Measurements from ENCODE around the gene ST6GALNAC3.
"Not testable (repeated sequence)": the region's sequence is repeated elsewhere in the genome, so short reads cannot be mapped to it uniquely, and the experiment has no call there.

ST6GALNAC3 gene

DNA sequence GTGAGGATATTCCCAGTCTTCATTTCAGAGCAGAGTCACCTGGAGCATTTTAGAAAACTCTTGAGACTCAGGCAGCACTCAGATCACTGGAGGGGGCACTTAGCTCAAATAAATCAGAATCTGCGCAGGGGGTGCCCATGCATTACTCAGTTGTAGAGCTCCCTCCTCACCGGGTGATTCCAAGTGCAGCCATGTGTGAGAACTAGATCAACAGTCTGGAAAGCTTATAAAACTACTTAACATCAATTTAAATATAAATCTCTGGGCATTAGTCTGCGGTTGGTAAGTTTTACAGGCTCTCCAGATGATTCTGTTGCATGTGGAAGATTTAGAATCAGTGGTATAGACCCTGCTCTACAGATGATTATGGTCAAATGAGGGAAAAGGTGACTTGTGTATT lies 128.6 kb downstream of the ST6GALNAC3 start:
- peak; percentile 93 for DNase-seq

DNA sequence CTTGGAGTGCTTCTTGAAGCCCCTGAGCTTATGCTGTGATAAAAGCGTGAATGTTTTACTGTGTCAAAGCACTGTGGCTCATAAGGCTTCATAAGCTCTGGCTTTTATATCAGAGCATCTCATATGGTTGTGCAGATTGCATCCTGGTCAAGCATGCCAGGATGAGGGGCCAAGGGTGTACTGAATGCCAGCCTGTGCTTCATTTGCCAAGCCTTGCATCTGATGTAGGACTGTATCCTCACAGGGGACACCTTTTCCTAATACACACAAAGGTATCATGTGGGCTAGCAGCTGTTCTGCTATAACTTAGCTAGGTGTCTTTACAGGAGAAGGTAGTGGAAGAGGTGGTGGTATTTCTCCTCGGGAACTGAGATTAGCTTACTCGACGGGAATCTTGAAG lies 134.7 kb downstream of the ST6GALNAC3 start:
- no peak for DNase-seq

DNA sequence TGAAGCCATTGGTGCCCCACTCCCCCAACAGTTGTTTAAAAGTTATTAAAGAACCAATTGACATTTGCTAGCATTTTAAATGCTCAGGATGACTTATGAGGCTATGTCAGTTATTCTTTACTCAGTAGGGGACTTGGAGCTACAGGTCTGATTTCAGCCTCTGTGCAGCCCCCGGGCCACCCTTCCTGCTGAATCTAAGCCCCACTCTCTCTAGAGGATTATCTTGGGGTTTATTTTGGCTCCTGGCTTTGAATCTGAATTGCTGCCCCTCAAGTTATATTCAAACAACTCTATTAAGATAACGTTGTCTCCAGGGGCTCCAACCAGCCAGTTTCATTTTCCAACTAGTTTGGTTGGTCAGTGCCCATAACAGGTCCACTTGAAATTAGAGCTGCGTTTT lies 135.1 kb downstream of the ST6GALNAC3 start:
- DNase-seq, result peak; percentile 42

DNA sequence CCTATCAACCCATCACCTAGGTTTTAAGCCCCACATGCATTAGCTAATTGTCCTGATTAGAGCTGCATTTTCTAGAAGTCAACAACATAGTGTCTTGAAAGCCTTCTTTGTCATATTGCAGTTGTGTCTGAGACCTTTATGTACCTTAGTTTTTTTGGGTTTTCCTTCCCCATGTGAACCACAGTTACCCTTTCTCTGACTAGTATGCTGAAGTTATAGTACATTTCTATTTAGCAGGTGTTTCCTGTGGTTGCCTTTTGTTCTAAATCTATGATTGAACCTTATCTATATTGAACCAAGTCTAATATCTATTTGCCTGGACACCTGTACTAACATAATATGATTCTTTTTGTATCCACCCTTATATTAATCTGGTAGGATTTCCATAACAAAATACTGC lies 135.6 kb downstream of the ST6GALNAC3 start:
- DNase-seq, result no peak

DNA sequence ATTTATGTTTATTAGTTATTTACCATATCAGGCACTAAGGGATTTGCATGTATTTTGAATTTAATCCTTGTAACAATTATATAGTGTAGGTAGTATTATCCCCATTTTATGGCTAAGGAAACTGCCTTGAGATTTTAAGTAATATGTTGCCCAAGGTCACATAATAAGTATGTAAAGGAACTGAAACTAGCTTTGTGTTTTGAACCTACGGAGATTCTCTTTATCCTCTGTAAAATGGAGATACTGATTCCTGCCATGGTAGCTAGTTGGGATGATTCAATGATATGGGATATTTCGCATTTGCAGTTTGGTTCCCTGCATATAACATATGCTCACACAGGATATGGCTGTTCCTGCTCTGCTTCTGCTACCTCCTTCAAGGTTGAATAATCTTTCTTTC lies 144.3 kb downstream of the ST6GALNAC3 start:
- no peak for DNase-seq

DNA sequence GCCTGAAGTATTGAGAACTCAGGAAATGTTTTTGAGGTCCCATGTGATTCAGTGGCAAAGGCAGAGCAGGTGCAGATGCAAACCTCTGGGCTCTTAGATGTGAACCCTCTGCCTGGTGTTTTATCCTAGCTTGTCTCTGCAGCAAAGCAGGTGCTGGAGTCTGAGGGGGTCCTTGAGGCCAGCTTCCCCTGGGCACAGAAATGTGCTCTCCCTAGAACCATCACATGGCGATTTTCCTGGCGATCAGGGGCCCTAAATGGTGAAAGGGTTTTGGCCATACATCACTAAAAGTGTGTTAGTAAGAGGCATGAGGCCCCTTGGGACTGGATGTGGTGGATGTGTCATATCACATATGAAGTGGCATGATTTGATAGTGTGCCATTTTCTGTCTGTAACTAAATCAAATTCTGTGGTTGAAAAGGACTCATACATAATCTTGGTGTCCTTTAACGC lies 144.8 kb downstream of the ST6GALNAC3 start:
- no peak for DNase-seq

DNA sequence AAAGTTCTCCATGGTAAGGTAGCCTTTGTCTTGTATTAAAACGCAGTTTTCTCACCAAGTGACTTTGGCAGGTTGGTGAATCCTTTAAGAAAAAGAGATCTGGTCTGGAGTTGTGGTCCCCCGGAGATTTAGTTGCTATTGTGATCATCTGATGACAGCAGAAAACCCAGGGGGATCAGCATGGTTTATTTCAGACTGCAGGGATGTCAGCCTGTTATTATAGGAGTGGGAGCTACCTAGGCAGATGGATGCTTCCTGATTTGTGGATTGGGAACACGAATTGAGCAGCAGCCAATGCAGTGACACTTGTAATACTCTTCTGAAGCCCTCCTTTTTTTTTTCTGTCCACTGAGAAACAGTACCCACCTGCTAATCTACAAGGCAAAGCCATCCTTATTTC lies 150.2 kb downstream of the ST6GALNAC3 start:
- DNase-seq, result peak; percentile 20

DNA sequence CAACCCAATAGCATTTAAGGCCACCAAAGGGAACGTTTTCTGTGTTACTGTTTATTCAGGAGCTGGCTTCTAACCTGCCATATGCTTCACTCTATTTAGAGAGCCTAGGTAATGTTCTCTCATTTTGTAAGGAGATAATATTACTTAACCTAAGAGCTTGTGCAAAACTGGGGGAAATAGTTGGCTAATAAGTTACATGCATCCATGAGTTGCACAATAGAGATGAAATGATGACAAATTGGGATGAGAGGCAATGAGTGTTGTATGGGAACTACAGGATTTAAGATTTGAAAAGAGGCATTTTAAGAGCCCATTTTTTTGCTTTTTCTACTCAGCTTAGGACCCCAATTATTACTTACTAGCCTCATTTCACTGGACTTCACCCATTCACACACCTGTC lies 151.0 kb downstream of the ST6GALNAC3 start:
- DNase-seq, result no peak

DNA sequence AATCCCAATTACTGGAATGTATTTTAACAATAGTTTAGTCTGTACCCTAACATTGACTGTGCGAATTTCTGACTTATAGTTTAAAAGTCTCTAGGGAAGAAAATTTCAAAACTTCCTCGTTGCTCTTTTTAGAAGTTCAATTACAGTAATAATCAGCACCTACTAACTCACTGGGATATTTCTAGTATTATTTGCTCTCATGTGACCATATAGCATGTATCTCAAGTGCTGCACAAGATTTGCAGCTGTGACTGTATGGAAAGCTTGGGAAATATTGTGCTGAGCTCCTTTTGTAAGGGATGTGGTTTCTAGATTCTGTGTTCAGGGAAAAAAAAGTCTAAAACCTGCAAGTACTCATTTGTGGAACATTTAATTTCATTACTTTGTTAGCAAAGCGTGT lies 153.1 kb downstream of the ST6GALNAC3 start:
- DNase-seq, result no peak

DNA sequence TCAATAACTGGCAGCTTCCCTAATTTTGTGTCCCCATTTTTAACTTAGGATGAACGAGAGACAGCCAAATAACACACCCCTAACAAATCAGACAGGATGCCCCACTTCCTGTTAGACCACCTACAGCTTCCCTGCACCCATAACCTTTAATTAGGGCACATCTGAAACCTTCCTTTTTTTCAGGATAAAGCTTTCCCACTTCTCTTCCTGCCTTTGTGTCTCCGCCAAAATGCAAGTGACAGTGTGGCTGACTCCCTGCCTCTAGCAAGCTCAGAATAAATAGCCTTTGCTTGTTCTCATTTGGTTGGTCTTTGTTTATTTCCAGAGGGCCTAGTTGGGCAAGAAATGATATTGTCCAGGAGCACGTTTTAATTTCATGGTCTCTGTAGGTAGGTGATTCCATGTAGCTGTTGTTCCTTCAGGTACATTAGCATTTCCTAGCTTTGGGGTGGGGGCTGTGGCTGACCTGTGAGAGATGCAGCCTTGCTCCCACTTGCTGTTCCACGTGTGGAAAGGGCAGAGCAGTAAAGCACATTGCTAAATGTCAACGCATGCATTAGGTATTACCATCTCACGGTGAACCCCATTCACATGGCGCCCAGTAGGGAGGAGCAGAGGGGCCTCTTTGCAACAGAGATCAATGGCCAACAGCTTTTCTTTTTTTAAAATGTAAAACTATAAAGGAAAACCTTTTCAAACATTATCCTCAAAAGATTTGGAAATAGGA lies 154.9 kb downstream of the ST6GALNAC3 start:
- no peak for DNase-seq

DNA sequence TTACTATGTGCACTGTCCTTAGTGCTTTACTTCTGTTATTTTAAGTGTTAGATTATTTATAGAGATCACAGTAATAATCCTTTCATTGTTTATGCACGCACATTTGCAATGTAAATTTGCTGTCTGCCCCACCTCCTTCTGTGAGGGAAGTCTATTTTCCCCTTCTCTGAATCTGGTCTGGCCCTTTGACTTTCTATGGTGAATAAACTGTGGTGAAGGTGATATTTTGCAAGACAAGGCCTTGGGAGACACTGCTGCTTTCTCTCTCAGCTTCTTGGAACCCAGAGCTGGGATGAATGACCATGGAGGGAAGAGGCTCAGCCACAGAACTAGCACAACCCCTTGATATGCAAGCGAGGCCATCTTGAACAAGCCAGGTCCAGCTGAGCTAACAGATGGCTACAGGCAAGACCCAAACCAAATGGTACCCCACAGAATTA lies 156.3 kb downstream of the ST6GALNAC3 start:
- no peak for DNase-seq

DNA sequence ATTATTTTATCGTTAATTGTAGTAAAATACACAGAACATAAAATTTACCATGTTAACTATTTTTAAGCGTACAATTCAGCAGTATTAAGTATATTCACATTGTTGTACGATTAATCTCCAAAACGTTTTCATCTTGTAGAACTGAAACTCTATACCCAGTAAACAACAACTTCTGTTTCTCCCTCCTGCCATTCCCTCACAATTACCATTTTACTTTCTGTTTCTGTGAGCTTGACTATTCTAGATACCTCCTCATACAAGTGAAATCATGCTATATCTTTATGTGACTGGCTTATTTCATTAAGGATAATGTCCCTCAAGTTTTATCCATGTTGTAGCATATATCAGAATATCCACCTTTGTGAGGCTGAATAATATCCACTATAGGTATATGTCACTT lies 156.8 kb downstream of the ST6GALNAC3 start:
- no peak for DNase-seq

DNA sequence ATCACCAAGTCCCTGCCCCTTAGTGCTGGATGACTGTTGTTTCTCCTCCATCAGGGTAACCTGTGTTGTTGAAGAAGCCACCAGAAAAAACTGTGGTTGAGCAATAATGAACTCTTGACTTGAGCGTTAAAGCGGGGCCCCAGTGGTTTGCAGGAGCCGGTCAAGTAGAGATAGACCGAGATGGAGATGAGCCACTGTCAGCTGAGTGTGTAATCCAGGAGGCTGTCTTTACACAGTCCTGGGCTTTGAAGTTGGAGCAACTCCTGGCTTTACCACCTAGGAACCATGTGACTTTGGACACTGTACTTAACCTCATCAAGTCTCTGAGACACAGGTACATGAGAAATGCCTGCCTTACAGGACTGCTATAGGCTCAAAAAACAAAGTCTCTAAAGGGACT lies 158.1 kb downstream of the ST6GALNAC3 start:
- no peak for DNase-seq

DNA sequence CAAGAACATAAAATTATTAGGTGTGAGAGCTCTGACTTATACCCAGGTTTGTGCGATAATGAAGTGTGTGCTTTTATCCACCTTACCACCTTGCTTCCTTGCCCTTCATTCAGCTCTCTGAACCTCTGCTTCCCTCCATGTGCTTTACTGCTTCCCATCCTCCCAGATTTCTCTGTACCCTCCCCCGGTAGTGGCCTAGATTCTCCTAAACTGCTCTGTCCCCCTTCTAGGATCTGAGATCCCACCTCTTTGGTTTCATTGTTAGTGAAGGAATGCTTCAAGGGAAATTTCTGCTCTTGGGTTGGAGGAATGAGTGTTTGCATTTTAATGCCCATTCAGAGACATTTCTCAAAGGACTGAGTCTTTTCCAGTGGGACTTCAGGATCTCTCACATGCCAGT lies 159.5 kb downstream of the ST6GALNAC3 start:
- DNase-seq, result no peak

DNA sequence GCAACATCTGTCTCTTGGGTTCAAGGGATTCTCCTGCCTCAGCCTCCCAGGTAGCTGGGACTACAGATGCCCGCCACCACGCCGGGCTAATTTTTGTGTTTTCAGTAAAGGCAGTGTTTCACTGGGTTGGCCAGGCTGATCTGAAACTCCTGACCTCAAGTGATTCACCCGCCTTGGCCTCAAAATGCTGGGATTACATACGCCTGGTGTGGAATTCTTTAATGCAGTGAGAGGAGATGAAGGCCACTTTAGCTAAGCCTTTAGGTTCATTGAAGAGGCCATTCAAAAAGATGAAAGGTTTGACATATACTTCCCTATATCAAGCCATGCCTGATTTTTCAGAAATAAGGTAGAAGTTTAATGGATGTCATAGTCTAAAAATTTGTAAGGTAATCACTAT lies 162.7 kb downstream of the ST6GALNAC3 start:
- no peak for DNase-seq

DNA sequence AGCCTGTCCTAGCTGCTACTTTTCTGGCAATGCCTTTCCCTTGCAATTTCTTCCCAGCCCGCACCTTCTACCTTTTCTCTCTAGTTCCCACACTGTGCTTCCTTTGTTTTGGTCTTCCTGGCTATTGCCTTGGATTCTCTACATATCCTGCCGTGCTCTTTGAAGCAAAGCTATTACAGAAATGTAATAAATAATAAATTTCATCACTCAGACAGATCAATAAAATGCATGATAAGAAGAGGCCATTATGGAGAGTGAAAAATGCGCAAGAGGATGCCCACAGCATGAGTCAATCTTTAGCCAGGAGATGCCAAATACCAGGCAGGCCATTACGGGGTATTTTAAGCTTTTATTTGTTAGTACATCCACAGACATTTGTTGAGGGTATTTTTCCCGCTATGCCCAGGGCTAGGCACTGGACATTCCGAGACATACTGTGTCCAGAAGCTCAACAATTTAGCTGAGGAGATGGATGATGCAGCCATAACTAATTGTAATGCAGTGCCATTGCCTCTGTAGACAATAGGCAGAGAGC lies 163.6 kb downstream of the ST6GALNAC3 start:
- no peak for DNase-seq

DNA sequence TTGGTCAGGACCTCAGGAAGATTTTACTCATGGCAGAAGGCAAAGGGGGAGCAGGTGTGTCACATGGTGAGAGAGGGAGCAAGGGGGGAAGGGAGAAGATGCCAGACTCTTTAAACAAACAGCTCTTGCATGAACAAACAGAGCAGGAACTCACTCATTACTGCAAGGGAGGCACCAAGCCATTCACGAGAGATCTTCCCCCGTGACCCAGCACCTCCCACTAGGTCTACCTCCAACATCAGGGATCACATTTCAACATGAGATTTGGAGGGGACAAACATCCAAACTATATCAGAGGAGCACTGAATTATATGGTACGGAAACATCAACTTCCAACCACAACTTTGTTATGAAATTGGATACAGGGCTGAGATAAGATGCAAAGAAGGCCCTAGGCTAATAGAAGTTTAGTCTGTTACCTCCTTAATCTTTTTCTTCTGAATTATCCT lies 164.9 kb downstream of the ST6GALNAC3 start:
- no peak for DNase-seq

DNA sequence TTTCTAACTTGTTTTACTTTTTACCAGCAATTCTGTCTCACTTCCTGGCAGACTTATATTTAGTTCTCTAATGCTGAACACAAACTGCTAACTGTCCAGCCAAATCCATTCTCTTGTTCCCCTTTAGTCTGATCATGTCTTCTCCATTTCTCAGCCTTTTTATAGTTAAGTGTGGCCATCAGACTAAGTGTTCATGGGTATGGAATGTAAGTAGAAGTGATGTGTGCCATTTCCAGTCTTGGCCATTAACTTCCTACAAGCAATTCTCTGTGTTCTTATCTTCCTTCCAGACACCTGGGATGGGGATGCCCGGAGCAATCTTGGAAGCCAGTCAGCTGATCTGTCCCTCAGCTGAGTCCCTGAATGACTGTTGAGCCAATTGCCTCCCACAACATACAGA lies 165.8 kb downstream of the ST6GALNAC3 start:
- DNase-seq, result no peak

DNA sequence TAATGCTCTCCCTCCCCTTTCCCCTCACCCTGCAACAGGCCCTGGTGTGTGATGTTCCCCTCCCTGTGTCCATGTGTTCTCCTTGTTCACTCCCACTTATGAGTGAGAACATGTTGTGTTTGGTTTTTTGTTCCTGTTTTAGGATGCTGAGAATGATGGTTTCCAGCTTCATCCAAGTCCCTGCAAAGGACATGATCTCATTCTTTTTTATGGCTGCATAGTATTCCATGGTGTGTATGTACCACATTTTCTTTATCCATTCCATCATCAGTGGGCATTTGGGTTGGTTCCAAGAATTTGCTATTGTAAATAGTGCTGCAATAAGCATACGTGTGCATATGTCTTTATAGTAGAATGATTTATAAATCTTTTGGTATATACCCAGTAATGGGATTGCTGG lies 168.0 kb downstream of the ST6GALNAC3 start:
- DNase-seq, result not testable (repeated sequence)

DNA sequence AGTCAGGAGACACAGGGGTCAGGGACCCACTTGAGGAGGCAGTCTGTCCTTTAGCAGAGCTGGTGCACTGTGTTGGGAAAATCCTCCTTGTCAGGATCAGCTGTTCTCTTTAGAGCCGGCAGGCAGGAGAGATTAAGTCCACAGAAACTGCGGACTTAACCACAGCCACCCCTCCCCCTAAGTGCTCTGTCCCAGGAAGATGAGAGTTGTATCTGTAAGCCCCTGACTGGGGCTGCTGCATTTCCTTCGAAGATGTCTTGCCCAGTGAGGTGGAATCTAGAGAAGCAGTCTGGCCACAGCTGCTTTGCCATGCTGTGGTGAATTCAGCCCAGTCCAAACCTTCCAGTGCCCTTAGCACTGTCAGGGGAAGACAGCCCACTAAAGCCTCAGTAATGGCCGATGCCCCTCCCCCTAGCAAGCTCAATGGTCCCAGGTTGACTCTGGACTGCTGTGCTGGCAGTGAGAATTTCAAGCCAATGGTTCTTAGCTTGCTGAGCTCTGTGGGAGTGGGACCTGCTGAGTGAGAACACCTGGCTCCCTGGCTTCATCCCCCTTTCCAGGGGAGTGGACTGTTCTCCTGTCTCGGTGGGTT lies 172.8 kb downstream of the ST6GALNAC3 start:
- DNase-seq, result peak; percentile 95

DNA sequence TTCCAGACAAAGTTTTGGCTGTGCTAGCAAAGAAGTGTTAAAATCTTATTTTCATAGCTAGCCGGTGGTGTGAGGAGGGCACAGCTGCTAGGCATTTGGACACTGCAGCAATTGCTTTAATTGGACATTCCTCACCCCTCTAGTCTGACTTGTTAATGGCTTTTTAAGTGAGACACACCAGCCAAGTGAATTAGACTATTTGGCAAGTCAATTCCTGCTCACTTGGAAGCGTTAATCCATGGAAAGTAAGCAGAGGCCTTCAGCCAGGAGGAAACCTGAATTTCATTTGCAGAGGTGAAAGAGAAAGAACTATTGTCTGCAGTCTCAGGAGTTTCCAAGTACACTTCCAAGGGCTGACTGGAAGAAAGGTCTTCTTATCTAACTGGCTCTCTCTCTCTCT lies 175.7 kb downstream of the ST6GALNAC3 start:
- DNase-seq, result peak; percentile 49

DNA sequence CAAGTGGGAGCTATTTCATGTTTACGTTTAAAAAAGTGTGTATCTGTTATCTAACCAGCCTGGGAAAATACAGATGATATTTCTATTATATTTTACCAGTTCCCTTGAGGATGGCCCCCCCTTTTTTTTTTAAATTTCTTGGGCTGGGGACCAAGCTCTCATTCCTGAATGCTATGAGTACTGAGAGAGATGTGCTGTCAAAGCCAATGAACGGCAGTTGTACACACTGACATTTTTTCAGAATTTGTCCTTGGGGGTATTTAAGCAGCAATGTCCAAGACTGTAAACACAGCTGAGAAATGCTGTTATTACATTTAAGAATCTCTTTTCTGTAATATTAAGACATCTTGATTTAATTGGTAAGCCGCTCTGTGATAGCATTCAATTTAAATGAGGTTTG lies 177.9 kb downstream of the ST6GALNAC3 start:
- no peak for DNase-seq

DNA sequence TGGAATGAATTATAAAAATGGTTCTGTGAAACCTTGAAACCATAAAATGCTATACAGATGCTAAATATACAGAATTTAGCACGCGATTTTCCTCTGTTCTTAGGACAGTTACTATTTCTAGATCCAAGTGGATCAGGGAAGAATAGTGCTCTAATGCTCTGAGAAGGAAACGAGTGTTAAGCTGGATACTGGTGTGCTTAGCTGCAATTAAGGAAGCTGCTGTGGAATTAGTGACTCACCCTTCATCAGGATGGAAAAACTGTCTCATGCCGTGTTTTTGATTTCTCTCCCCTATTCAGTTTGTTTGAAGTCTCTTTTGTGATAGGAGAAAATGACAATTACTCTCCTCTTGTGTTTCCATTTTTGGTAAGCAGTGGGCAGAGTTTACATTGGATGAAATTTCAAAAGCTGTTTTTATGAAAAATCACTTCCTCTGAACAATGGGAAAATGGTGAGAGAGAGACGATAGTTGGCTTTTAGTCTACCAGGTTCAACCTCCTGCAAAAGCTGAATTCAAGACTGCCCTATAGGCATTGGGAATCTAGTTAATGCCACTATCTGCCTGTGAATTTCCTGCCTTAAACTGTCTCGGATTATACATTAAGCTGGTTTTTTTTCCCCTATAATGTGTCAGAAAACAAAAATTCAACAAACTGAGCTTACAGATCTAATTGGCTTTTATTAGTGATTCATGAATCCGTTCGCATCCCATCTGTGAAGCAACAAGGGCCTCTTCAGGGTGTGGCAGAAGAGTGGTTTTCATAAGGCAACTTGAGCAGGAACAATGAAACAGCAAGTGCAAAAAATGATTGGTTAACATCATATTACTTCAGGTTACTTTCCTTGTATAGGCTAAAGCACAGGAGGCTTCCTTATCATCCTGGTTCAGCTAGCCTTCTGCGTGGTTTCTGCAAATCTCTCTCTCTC lies 179.8 kb downstream of the ST6GALNAC3 start:
- DNase-seq, result peak; percentile 81
